Fibroblast of mammary gland (primary cell): ENCODE data around the gene LSM14A.
A peak's percentile ranks its signal among the peaks of the same experiment; 100 is the strongest.

Experiments used
- DNase-seq: peaks from one replicate; pipeline ENCODE4 v3.0.0-alpha.2; 2010; ENCODE audit warnings: low read depth
- H3K4me3 ChIP-seq: 2 replicates; pipeline ENCODE4 v1.5.1; 2011; ENCODE audit warnings: low read depth, mild to moderate bottlenecking, low read length, moderate library complexity; ENCODE audit not compliant: control insufficient read depth
- TF ChIP-seq, protein P1 (sequence below): conservative IDR thresholded peaks from 2 replicates; pipeline ENCODE4 v1.5.1; 2011; ENCODE audit warnings: low read depth, low read length, inconsistent platforms; ENCODE audit not compliant: control insufficient read depth, insufficient read depth

LSM14A gene

GRCh38 chr19:34228762-34229161 is 56.5 kb downstream of the LSM14A start:
- H3K4me3 ChIP-seq: no peak overlapping the region
- no peak for DNase-seq
- TF ChIP-seq, protein P1, sequence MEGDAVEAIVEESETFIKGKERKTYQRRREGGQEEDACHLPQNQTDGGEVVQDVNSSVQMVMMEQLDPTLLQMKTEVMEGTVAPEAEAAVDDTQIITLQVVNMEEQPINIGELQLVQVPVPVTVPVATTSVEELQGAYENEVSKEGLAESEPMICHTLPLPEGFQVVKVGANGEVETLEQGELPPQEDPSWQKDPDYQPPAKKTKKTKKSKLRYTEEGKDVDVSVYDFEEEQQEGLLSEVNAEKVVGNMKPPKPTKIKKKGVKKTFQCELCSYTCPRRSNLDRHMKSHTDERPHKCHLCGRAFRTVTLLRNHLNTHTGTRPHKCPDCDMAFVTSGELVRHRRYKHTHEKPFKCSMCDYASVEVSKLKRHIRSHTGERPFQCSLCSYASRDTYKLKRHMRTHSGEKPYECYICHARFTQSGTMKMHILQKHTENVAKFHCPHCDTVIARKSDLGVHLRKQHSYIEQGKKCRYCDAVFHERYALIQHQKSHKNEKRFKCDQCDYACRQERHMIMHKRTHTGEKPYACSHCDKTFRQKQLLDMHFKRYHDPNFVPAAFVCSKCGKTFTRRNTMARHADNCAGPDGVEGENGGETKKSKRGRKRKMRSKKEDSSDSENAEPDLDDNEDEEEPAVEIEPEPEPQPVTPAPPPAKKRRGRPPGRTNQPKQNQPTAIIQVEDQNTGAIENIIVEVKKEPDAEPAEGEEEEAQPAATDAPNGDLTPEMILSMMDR: no peak

DNA sequence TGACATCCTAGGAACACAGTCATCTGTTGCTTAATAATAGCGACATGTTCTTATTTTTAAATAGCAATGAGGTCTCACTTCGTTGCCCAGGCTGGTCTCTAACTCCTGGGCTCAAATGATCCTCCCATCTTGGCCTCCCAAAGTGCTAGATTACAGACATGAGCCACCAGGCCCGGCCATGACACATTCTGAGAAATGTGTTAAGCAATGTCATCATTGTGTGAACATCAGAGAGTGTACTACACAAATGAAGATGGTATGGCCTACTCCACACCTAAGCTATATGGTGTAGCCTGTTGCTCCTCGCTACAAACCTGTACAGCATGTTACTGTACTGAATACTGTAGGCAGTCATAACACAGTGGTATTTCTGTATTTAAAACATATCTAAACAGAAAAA is 57.4 kb downstream of the LSM14A start:
- H3K4me3 ChIP-seq: no peak overlapping the region
- DNase-seq: no peak
- TF ChIP-seq, protein P1: no peak

DNA sequence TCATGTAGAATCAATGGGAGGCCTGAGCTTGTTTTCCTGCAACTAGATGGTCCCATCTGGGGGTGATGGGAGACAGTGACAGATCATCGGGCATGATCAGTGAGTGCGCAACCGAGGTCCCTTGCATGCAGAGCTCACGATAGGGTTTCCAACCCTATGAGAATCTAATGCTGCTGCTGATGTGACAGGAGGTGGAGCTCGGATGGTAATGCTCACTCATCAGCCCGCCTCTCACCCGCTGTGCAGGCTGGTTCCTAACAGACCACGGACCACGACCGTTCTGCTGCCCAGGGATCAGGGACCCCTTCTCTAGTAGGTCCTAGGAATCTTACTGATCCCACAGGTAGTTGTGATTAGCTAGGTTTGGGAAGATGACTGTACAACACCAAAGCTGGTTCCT is 58.5 kb downstream of the LSM14A start:
- no peak overlapping the region for H3K4me3 ChIP-seq
- DNase-seq: no peak
- TF ChIP-seq, protein P1: no peak

DNA sequence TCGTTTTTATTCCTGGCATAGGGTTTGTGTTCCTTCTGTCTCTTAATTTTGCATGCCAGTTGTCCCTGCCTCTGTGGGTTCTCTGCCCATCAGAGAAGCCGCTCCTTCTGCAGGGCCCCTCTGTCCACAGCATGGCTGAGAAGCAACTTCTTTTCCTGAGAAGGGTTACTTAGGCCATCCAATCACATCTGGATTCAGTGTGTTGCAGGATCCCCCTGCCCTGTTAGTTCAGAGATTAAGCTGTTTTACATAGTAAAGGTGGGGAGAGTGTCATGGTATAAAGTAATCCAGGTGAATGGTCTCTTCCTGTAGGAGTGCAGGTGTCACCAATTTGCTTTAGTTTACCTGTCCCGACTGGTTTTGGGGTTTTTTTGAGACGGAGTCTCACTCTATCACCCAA is 59.1 kb downstream of the LSM14A start:
- H3K4me3 ChIP-seq: no peak overlapping the region
- TF ChIP-seq, protein P1: no peak
- DNase-seq: no peak

GRCh38 chr19:34232566-34233481 is 60.5 kb downstream of the LSM14A start:
- no peak overlapping the region for H3K4me3 ChIP-seq
- TF ChIP-seq, protein P1: no peak

DNA sequence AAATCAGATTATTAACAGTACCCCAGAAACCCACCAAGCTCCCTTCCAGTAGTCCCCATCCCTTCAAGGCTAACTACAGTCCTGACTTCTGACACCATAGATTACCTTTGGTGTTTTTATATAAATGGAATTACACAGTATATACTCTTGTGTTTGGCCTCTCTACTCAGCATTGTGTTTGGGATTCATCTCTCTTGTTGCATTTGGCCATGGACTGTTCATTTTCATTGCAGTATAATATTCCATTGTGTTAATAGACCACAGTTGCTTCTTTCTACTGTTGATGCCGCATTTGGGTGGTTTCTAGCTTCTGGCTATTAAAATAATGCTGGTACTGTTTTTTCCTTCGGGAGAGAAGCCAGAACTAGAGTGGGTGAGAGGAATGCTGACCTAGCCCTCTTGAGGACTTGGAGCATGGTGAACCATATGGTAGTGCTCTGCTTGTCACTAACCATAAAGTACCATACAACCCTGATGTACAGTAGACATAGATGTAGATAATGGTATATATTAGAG is 63.2 kb downstream of the LSM14A start:
- no peak overlapping the region for H3K4me3 ChIP-seq
- no peak for DNase-seq
- TF ChIP-seq, protein P1: no peak

More at GRCh38 chr19:34232566-34233481, 60.5 kb downstream of the LSM14A start:
- peak; percentile 92 for DNase-seq
